ENCODE data around the gene SUSD1. TPM values are rescaled to one million over a fixed set of nuclear protein-coding genes. Genes with fewer than 3 reads are reported as not detected.

Gene SUSD1
- total and polyA plus RNA-seq, 2 donors (not counting 1 experiment from before 2014, with no cell fraction given): 5.7 to 7.5 TPM

- Histone ChIP-seq H3K27me3 (replicated peaks in 1 of 4; ENCODE audit: control extremely low read depth in 1 of 4, control insufficient read depth in 3 of 4, insufficient read depth in 4 of 4, low read length in 3 of 4) (no peaks in the 10 kb centered on the region), H3K27ac (ENCODE audit: low read length in 2 of 2) (no peak overlapping the region), H4K20me1 (ENCODE audit: control insufficient read depth, insufficient read depth, low read length, poor library complexity, severe bottlenecking) (no peaks in the 10 kb centered on the region), H3K4me3 (ENCODE audit: control extremely low read depth in 1 of 5, extremely low read depth in 1 of 5, insufficient read depth in 1 of 5, low read depth in 2 of 5, low read length in 4 of 5) (no peak overlapping the region), H3K4me2 (replicated peaks; ENCODE audit: low read depth, low read length, poor library complexity, severe bottlenecking) (no peak overlapping the region), H3K4me1 (ENCODE audit: control insufficient read depth in 2 of 2, insufficient read depth in 2 of 2, low read length in 2 of 2) (peaks cover 39 to 40% of the 10 kb centered on the region in 2 donors), H2AFZ (ENCODE audit: insufficient read depth, low read depth, low read length, poor library complexity, severe bottlenecking) (no peak overlapping the region), H3K9me3 (ENCODE audit: control extremely low read depth in 1 of 3, control insufficient read depth in 2 of 3, insufficient read depth in 1 of 3, low read length in 2 of 3) (peaks cover 0 to 5% (median 0%) of the 10 kb centered on the region in 3 donors), H3K36me3 (replicated peaks in 1 of 2; ENCODE audit: control extremely low read depth in 1 of 2, control insufficient read depth in 1 of 2, extremely low read depth in 1 of 2, insufficient read depth in 2 of 2, low read length in 1 of 2) (no peaks in the 10 kb centered on the region), H3K79me2 (ENCODE audit: control insufficient read depth, insufficient read depth, low read length) (no peaks in the 10 kb centered on the region), H3K9ac (ENCODE audit: low read length) (no peak overlapping the region)
- ChIA-PET POLR2A (no interaction called here), CTCF (no interaction called here)
- Mint-ChIP-seq H3K27me3 (no peaks in the 10 kb centered on the region), H3K4me3 (no peak overlapping the region), H3K4me1 (peaks cover 42% of the 10 kb centered on the region), H3K27ac (no peak overlapping the region), H3K9me3 (ENCODE audit: insufficient read depth) (peaks cover 6% of the 10 kb centered on the region)
- WGBS (ENCODE audit: insufficient coverage): 92% methylated on average over 1 of the region's 4 CpGs
- DNase-seq: no peak
- intact Hi-C loops (cut with micrococcal nuclease): no loop called here
- no peak for ATAC-seq (ENCODE audit: low read depth)
- TF ChIP-seq EZH2 (IDR thresholded peaks at IDR 0.05; ENCODE audit: borderline replicate concordance, insufficient read depth, low read depth, low read length, poor library complexity, severe bottlenecking) (no peak), CTCF (IDR thresholded peaks at IDR 0.05) (no peak)
Measured at GRCh38 chr9:112041199-112041535, 133.9 kb downstream of the SUSD1 start.

- CTCF ChIA-PET: interaction anchor here (0.7 to 1.6 kb wide), 2 partner anchors 37 to 140 kb away, joined by 3 to 4 read pairs; no protein-coding TSS in a partner anchor
- Histone ChIP-seq H3K4me2 (replicated peaks; ENCODE audit: low read depth, low read length, poor library complexity, severe bottlenecking) (peak overlapping the region; percentile 59), H3K9me3 (ENCODE audit: control extremely low read depth in 1 of 3, control insufficient read depth in 2 of 3, insufficient read depth in 1 of 3, low read length in 2 of 3) (peaks cover 0 to 5% (median 0%) of the 10 kb centered on the region in 3 donors), H3K4me3 (ENCODE audit: control extremely low read depth in 1 of 5, extremely low read depth in 1 of 5, insufficient read depth in 1 of 5, low read depth in 2 of 5, low read length in 4 of 5) (peak overlapping the region in 1 of 5 experiments; percentile 18), H3K27me3 (replicated peaks in 1 of 4; ENCODE audit: control extremely low read depth in 1 of 4, control insufficient read depth in 3 of 4, insufficient read depth in 4 of 4, low read length in 3 of 4) (no peaks in the 10 kb centered on the region), H3K9ac (ENCODE audit: low read length) (no peak overlapping the region), H3K27ac (ENCODE audit: low read length in 2 of 2) (peak overlapping the region; percentile 56 to 72), H3K79me2 (ENCODE audit: control insufficient read depth, insufficient read depth, low read length) (no peaks in the 10 kb centered on the region), H3K4me1 (ENCODE audit: control insufficient read depth in 2 of 2, insufficient read depth in 2 of 2, low read length in 2 of 2) (peaks cover 69 to 72% of the 10 kb centered on the region in 2 donors), H4K20me1 (ENCODE audit: control insufficient read depth, insufficient read depth, low read length, poor library complexity, severe bottlenecking) (no peaks in the 10 kb centered on the region), H2AFZ (ENCODE audit: insufficient read depth, low read depth, low read length, poor library complexity, severe bottlenecking) (no peak overlapping the region), H3K36me3 (replicated peaks in 1 of 2; ENCODE audit: control extremely low read depth in 1 of 2, control insufficient read depth in 1 of 2, extremely low read depth in 1 of 2, insufficient read depth in 2 of 2, low read length in 1 of 2) (no peaks in the 10 kb centered on the region)
- Mint-ChIP-seq H3K4me3 (peak overlapping the region; percentile 81), H3K27ac (peak overlapping the region; percentile 95), H3K9me3 (ENCODE audit: insufficient read depth) (no peaks in the 10 kb centered on the region), H3K4me1 (peaks cover 67% of the 10 kb centered on the region), H3K27me3 (no peaks in the 10 kb centered on the region)
- intact Hi-C loops (cut with micrococcal nuclease): no loop called here
- ATAC-seq (ENCODE audit: low read depth) (peak; percentile 35), DNase-seq (peak; percentile 72)
- POLR2A ChIA-PET: no interaction called here
- no peak for TF ChIP-seq CTCF (IDR thresholded peaks at IDR 0.05)
- WGBS (ENCODE audit: insufficient coverage): no CpG with 5 or more reads among the region's 2 CpGs
Measured at GRCh38 chr9:112038017-112038408, 137.1 kb downstream of the SUSD1 start.

All from B cell (primary cell).